ENCODE data around the gene BMPR1B. TPM values are rescaled to one million over a fixed set of nuclear protein-coding genes. Genes with fewer than 3 reads are reported as not detected.

The BMPR1B gene
- total RNA-seq, 1 donor from 2014 or later, result 26.8 TPM

- TF ChIP-seq CTCF (conservative IDR thresholded peaks at IDR 0.05), result no peak
- Mint-ChIP-seq H3K4me3 (no peak overlapping the region), H3K9me3 (peaks cover 5% of the 10 kb centered on the region), H3K27me3 (ENCODE audit: low read depth) (no peaks in the 10 kb centered on the region), H3K27ac (ENCODE audit: unreplicated experiment) (no peak overlapping the region), H3K36me3 (ENCODE audit: low read depth) (peaks cover 3% of the 10 kb centered on the region), H3K4me1 (no peaks in the 10 kb centered on the region)
- no peak for DNase-seq (ENCODE audit: low read depth, low spot score)
These were observed 92.1 kb downstream of the BMPR1B start for GRCh38 chr4:94849901-94850300.

GRCh38 chr4:94852616-94853015 is 94.9 kb downstream of the BMPR1B start:
- no peak overlapping the region for H3K27ac Mint-ChIP-seq (ENCODE audit: unreplicated experiment)
- no peaks in the 10 kb centered on the region for H3K27me3 Mint-ChIP-seq (ENCODE audit: low read depth)
- H3K9me3 Mint-ChIP-seq, result peaks cover under 1% of the 10 kb centered on the region
- H3K4me3 Mint-ChIP-seq, result no peak overlapping the region
- DNase-seq (ENCODE audit: low read depth, low spot score), result no peak
- no peak for TF ChIP-seq CTCF (conservative IDR thresholded peaks at IDR 0.05)
- peaks cover 6% of the 10 kb centered on the region for H3K4me1 Mint-ChIP-seq
- H3K36me3 Mint-ChIP-seq (ENCODE audit: low read depth), result peaks cover 3% of the 10 kb centered on the region

GRCh38 chr4:94856030-94856429 is 98.3 kb downstream of the BMPR1B start:
- Mint-ChIP-seq H3K27me3 (ENCODE audit: low read depth) (no peaks in the 10 kb centered on the region), H3K4me3 (no peak overlapping the region)
- no peak for TF ChIP-seq CTCF (conservative IDR thresholded peaks at IDR 0.05)

GRCh38 chr4:94870146-94870545 is 112.4 kb downstream of the BMPR1B start:
- no peak for TF ChIP-seq CTCF (conservative IDR thresholded peaks at IDR 0.05)
- H3K27me3 Mint-ChIP-seq (ENCODE audit: low read depth), result no peaks in the 10 kb centered on the region
- H3K27ac Mint-ChIP-seq (ENCODE audit: unreplicated experiment), result no peak overlapping the region
- no peaks in the 10 kb centered on the region for H3K4me1 Mint-ChIP-seq
- DNase-seq (ENCODE audit: low read depth, low spot score), result no peak
- no peaks in the 10 kb centered on the region for H3K9me3 Mint-ChIP-seq
- H3K36me3 Mint-ChIP-seq (ENCODE audit: low read depth), result no peaks in the 10 kb centered on the region
- no peak overlapping the region for H3K4me3 Mint-ChIP-seq

More at GRCh38 chr4:94856030-94856429, 98.3 kb downstream of the BMPR1B start:
- peaks cover 3% of the 10 kb centered on the region for H3K36me3 Mint-ChIP-seq (ENCODE audit: low read depth)
- no peaks in the 10 kb centered on the region for H3K9me3 Mint-ChIP-seq
- H3K27ac Mint-ChIP-seq (ENCODE audit: unreplicated experiment), result no peak overlapping the region
- peaks cover 6% of the 10 kb centered on the region for H3K4me1 Mint-ChIP-seq
- no peak for DNase-seq (ENCODE audit: low read depth, low spot score)

- no peaks in the 10 kb centered on the region for H3K36me3 Mint-ChIP-seq (ENCODE audit: low read depth)
- no peaks in the 10 kb centered on the region for H3K9me3 Mint-ChIP-seq
- no peak overlapping the region for H3K4me3 Mint-ChIP-seq
- H3K27ac Mint-ChIP-seq (ENCODE audit: unreplicated experiment), result no peak overlapping the region
- no peaks in the 10 kb centered on the region for H3K27me3 Mint-ChIP-seq (ENCODE audit: low read depth)
- no peaks in the 10 kb centered on the region for H3K4me1 Mint-ChIP-seq
- no peak for DNase-seq (ENCODE audit: low read depth, low spot score)
- no peak for TF ChIP-seq CTCF (conservative IDR thresholded peaks at IDR 0.05)
These were observed 114.0 kb downstream of the BMPR1B start for GRCh38 chr4:94871644-94872305.

Measured in neural crest cell (in vitro differentiated cells).